GM23338 (cell line): ENCODE results near the gene CEP350. TPM values are rescaled to one million over a fixed set of nuclear protein-coding genes. Genes with fewer than 3 reads are reported as not detected.
A peak's percentile ranks its signal among the peaks of the same experiment; 100 is the strongest.

Source experiments
- ATAC-seq: fragments of 200-7000 bp; cut with Tn5 transposase; 3 replicates; pipeline ENCODE4 v1.9.1; 2020
- DNase-seq: peaks from one replicate; pipeline ENCODE4 v3.0.0-alpha.2; 2015; ENCODE audit warnings: low spot score
- H2AFZ ChIP-seq: fragments of 200-600 bp; sonication (generic); 2 replicates; pipeline ENCODE4 v1.8.0; 2016; ENCODE audit warnings: antibody characterized with exemption, mild to moderate bottlenecking, moderate library complexity
- H3F3A ChIP-seq: fragments of 200-600 bp; sonication (generic); replicated peaks from 2 replicates; pipeline ENCODE4 v1.8.0; 2017; ENCODE audit warnings: antibody characterized with exemption, mixed run types, low read depth
- H3K27ac ChIP-seq: fragments of 200-600 bp; sonication (generic); 2 replicates; pipeline ENCODE4 v1.6.1; 2016; ENCODE audit warnings: low read depth
- H3K27me3 ChIP-seq: fragments of 200-600 bp; sonication (generic); 2 replicates; pipeline ENCODE4 v1.8.0; 2016; ENCODE audit warnings: mild to moderate bottlenecking, mixed run types, moderate library complexity; ENCODE audit not compliant: insufficient read depth
- H3K36me3 ChIP-seq: fragments of 200-600 bp; sonication (generic); 2 replicates; pipeline ENCODE4 v1.8.0; 2016; ENCODE audit warnings: mild to moderate bottlenecking; ENCODE audit not compliant: insufficient read depth
- H3K4me1 ChIP-seq: fragments of 200-600 bp; sonication (generic); 2 replicates; pipeline ENCODE4 v1.8.0; 2016; ENCODE audit warnings: mild to moderate bottlenecking, moderate library complexity; ENCODE audit not compliant: insufficient read depth
- H3K4me2 ChIP-seq: fragments of 200-600 bp; sonication (generic); 2 replicates; pipeline ENCODE4 v1.7.1; 2017; ENCODE audit warnings: mixed run types
- H3K4me3 ChIP-seq: fragments of 200-600 bp; sonication (generic); 2 replicates; pipeline ENCODE4 v1.6.1; 2016; ENCODE audit warnings: mixed run types
- H3K79me2 ChIP-seq: fragments of 200-600 bp; sonication (generic); replicated peaks from 2 replicates; pipeline ENCODE4 v1.8.0; 2017; ENCODE audit warnings: mild to moderate bottlenecking; ENCODE audit not compliant: insufficient read depth
- H3K9me2 ChIP-seq: fragments of 200-600 bp; sonication (generic); 2 replicates; pipeline ENCODE4 v1.8.0; 2017; ENCODE audit not compliant: insufficient read depth
- H4K20me1 ChIP-seq: fragments of 200-600 bp; sonication (generic); replicated peaks from 2 replicates; pipeline ENCODE4 v1.8.0; 2017; ENCODE audit warnings: mild to moderate bottlenecking; ENCODE audit not compliant: insufficient read depth
- H3K27ac Mint-ChIP-seq: 2 replicates; pipeline ENCODE4 v1.8.0; 2020; ENCODE audit warnings: inconsistent platforms, mild to moderate bottlenecking, moderate library complexity, mixed read lengths
- H3K27me3 Mint-ChIP-seq: 3 replicates; pipeline ENCODE4 v1.8.0; 2022; ENCODE audit warnings: low read depth, mild to moderate bottlenecking, moderate library complexity, mixed read lengths, inconsistent platforms; ENCODE audit not compliant: insufficient read depth, poor library complexity
- H3K36me3 Mint-ChIP-seq: 3 replicates; pipeline ENCODE4 v1.8.0; 2021; ENCODE audit warnings: low read depth, mild to moderate bottlenecking, inconsistent platforms, moderate library complexity, mixed read lengths
- H3K4me1 Mint-ChIP-seq: 3 replicates; pipeline ENCODE4 v1.8.0; 2020; ENCODE audit warnings: mild to moderate bottlenecking, inconsistent platforms, mixed read lengths
- H3K4me3 Mint-ChIP-seq: 3 replicates; pipeline ENCODE4 v1.8.0; 2021; ENCODE audit warnings: moderate library complexity, mild to moderate bottlenecking, inconsistent platforms, mixed read lengths
- H3K9me3 Mint-ChIP-seq: 3 replicates; pipeline ENCODE4 v1.8.0; 2020; ENCODE audit warnings: moderate library complexity, mild to moderate bottlenecking, inconsistent platforms, mixed read lengths
- CTCF ChIP-seq, 2 experiments: fragments of 200-600 bp in 1 of 2; sonication (generic) in 1 of 2; conservative IDR thresholded peaks; 2 replicates each; pipeline versions ENCODE4 v1.5.1 to v1.6.1; 2016 to 2017; ENCODE audit warnings: antibody characterized with exemption in 2 of 2, low read depth in 2 of 2, mild to moderate bottlenecking in 2 of 2, moderate library complexity in 1 of 2
- ETS1 ChIP-seq: IDR thresholded peaks from 2 replicates; pipeline ENCODE4 v1.6.1; 2016; ENCODE audit warnings: antibody characterized with exemption
- JUNB ChIP-seq: IDR thresholded peaks from one replicate; pipeline ENCODE4 v1.6.1; 2016; ENCODE audit warnings: antibody characterized with exemption; ENCODE audit not compliant: unreplicated experiment
- POLR2AphosphoS5 ChIP-seq: IDR thresholded peaks from 2 replicates; pipeline ENCODE4 v1.6.1; 2016; ENCODE audit warnings: antibody characterized with exemption, low read depth
- REST ChIP-seq: IDR thresholded peaks from one replicate; pipeline ENCODE4 v1.6.1; 2018; ENCODE audit warnings: antibody characterized with exemption; ENCODE audit not compliant: unreplicated experiment
- ZNF331 ChIP-seq: fragments of 250-450 bp; sonication (Bioruptor Pico); IDR thresholded peaks from 2 replicates; pipeline ENCODE4 v1.5.0; 2020; ENCODE audit warnings: low read depth, mild to moderate bottlenecking, moderate library complexity
- polyA plus RNA-seq: library from polyadenylated mRNA; unstranded; fragments of >200 nt; fragmentation: Nextera tagmentation; extraction: Ambion mirVana; gene quantifications from 2 replicates; pipeline ENCODE4 v1.2.1, GENCODE V29; 2016
- total RNA-seq: library from RNA; depleted of rRNA; stranded (reverse); fragments of >200 nt; shearing (Covaris generic); gene quantifications from 2 replicates; pipeline ENCODE4 v1.2.3, GENCODE V29; 2014

Gene CEP350
- total and polyA plus RNA-seq, 2 experiments from 2014 or later: 23.4 to 36.8 TPM

- Mint-ChIP-seq H3K4me3 (no peak overlapping the region), H3K27ac (peak overlapping the region; percentile 27; the same call in 1 of the 2 replicates), H3K4me1 (peaks cover 22% of the 10 kb centered on the region), H3K27me3 (no peaks in the 10 kb centered on the region), H3K9me3 (no peaks in the 10 kb centered on the region), H3K36me3 (peaks cover 25% of the 10 kb centered on the region; the same call in 2 of the 3 replicates)
- Histone ChIP-seq H3K27me3 (no peaks in the 10 kb centered on the region), H3K4me3 (no peak overlapping the region), H3K79me2 (no peaks in the 10 kb centered on the region), H4K20me1 (no peaks in the 10 kb centered on the region), H3K9me2 (no peaks in the 10 kb centered on the region), H3K36me3 (peaks cover 9% of the 10 kb centered on the region), H3K4me2 (peak overlapping the region; percentile 4), H3K27ac (peak overlapping the region; percentile 82), H3K4me1 (peaks cover 25% of the 10 kb centered on the region), H3F3A (no peaks in the 10 kb centered on the region), H2AFZ (no peak overlapping the region)
- DNase-seq (peak; percentile 11), ATAC-seq (no peak; the same call in 2 of the 3 replicates)
- TF ChIP-seq JUNB (no peak), POLR2AphosphoS5 (no peak), REST (no peak)
These were observed 32.4 kb upstream of the CEP350 start for GRCh38 chr1:179921981-179922872.

GRCh38 chr1:179923029-179923428 lies 31.6 kb upstream of the CEP350 start:
- no peak for DNase-seq
- Histone ChIP-seq H2AFZ (no peak overlapping the region), H3K4me2 (no peak overlapping the region), H3K27ac (no peak overlapping the region; the same call in 1 of the 2 replicates), H3K4me3 (no peak overlapping the region), H3K27me3 (no peaks in the 10 kb centered on the region), H3K79me2 (no peaks in the 10 kb centered on the region), H3K36me3 (peaks cover 6% of the 10 kb centered on the region), H3K4me1 (peaks cover 25% of the 10 kb centered on the region), H4K20me1 (no peaks in the 10 kb centered on the region), H3K9me2 (no peaks in the 10 kb centered on the region), H3F3A (no peaks in the 10 kb centered on the region)
- TF ChIP-seq ETS1 (no peak), POLR2AphosphoS5 (no peak), CTCF (conservative IDR thresholded peaks at IDR 0.05; ENCODE audit: low read depth in 2 of 2) (no peak), ZNF331 (CRISPR knock-in tag) (no peak)
- H3K27ac Mint-ChIP-seq: no peak overlapping the region
- H3K9me3 Mint-ChIP-seq: no peaks in the 10 kb centered on the region
- no peak for ATAC-seq
- H3K27me3 Mint-ChIP-seq: no peaks in the 10 kb centered on the region
- H3K4me1 Mint-ChIP-seq: peaks cover 22% of the 10 kb centered on the region
- H3K4me3 Mint-ChIP-seq: no peak overlapping the region
- H3K36me3 Mint-ChIP-seq: peaks cover 18% of the 10 kb centered on the region; the same call in 2 of the 3 replicates
